PFSK-1 (cell line): Measurements from ENCODE around the gene PPP1R14B.

Source experiments
- FOXP2 ChIP-seq: optimal IDR thresholded peaks from 2 replicates; pipeline ENCODE3; 2011; ENCODE audit warnings: borderline replicate concordance, control low read depth, inconsistent platforms; ENCODE audit not compliant: insufficient read depth; ENCODE audit errors: extremely low read length, extremely low read depth
- POLR2AphosphoS5 ChIP-seq: IDR thresholded peaks from 2 replicates; pipeline ENCODE4 v1.6.1; 2012; ENCODE audit warnings: low read depth, mild to moderate bottlenecking, control low read depth, low read length, moderate library complexity
- REST ChIP-seq, 2 experiments: IDR thresholded peaks; 2 replicates each; pipeline versions ENCODE4 v1.6.1 to v1.8.0; 2011 to 2012; ENCODE audit warnings: low read depth in 2 of 2, low read length in 2 of 2, control low read depth in 1 of 2, inconsistent platforms in 1 of 2, mild to moderate bottlenecking in 1 of 2, moderate library complexity in 1 of 2; ENCODE audit not compliant: insufficient read depth in 1 of 2
- SIN3A ChIP-seq: IDR thresholded peaks from 2 replicates; pipeline ENCODE4 v1.6.1; 2012; ENCODE audit warnings: mild to moderate bottlenecking, low read length, moderate library complexity, borderline replicate concordance; ENCODE audit not compliant: insufficient read depth
- TAF1 ChIP-seq: IDR thresholded peaks from 2 replicates; pipeline ENCODE4 v1.6.1; 2012; ENCODE audit warnings: low read length, control low read depth, borderline replicate concordance; ENCODE audit not compliant: insufficient read depth

The PPP1R14B gene

GRCh38 chr11:64207256-64208085, 39.3 kb downstream of the PPP1R14B start:
- TF ChIP-seq TAF1 = peak; percentile 41; the same call in 1 of the 2 replicates
- no peak for TF ChIP-seq SIN3A
- TF ChIP-seq FOXP2 = peak; percentile 79
- no peak; the same call in 1 of the 2 replicates for TF ChIP-seq POLR2AphosphoS5
- peak in 1 of 2 experiments; percentile 39; a peak in 1 of 4 replicates for TF ChIP-seq REST (IDR thresholded peaks at IDR 0.05; ENCODE audit: insufficient read depth in 1 of 2, low read depth in 2 of 2, low read length in 2 of 2)

- no peak for TF ChIP-seq SIN3A
- TF ChIP-seq POLR2AphosphoS5 = no peak
- TF ChIP-seq TAF1 = no peak
Measured at GRCh38 chr11:64206457-64207255, 40.1 kb downstream of the PPP1R14B start, which contains the start of gene FERMT3. TSS of gene FERMT3 (plus strand) at chr11:64206721. CDS start at chr11:64207365, 644 bp downstream.

GRCh38 chr11:64204464-64204989, 42.2 kb downstream of the PPP1R14B start:
- TF ChIP-seq FOXP2 (no peak), POLR2AphosphoS5 (peak; percentile 30; the same call in 1 of the 2 replicates)

GRCh38 chr11:64204080-64204440, 42.7 kb downstream of the PPP1R14B start:
- TF ChIP-seq SIN3A = no peak
- TF ChIP-seq POLR2AphosphoS5 = no peak
- TF ChIP-seq TAF1 = no peak
- no peak for TF ChIP-seq REST (IDR thresholded peaks at IDR 0.05; ENCODE audit: insufficient read depth in 1 of 2, low read depth in 2 of 2, low read length in 2 of 2)
- TF ChIP-seq FOXP2 = no peak

- TF ChIP-seq REST (IDR thresholded peaks at IDR 0.05; ENCODE audit: insufficient read depth in 1 of 2, low read depth in 2 of 2, low read length in 2 of 2) (no peak), FOXP2 (no peak), TAF1 (no peak)
Measured at GRCh38 chr11:64203421-64204079, 43.2 kb downstream of the PPP1R14B start.

GRCh38 chr11:64202992-64203391, 43.8 kb downstream of the PPP1R14B start:
- TF ChIP-seq REST (IDR thresholded peaks at IDR 0.05; ENCODE audit: insufficient read depth in 1 of 2, low read depth in 2 of 2, low read length in 2 of 2) (no peak), FOXP2 (no peak), SIN3A (no peak)
